Esophagus squamous epithelium (tissue), 4 donors: ENCODE measurements around the gene NSFL1C.

Experiments
- CTCF ChIP-seq, 6 experiments: fragments of 450-650 bp in 4 of 6; fragments of 200-600 bp in 2 of 6; sonication (generic) in 2 of 6; IDR thresholded peaks; one replicate each; pipeline ENCODE4 v1.5.1; 2016 to 2019; ENCODE audit warnings: antibody characterized with exemption in 6 of 6, mild to moderate bottlenecking in 4 of 6, moderate library complexity in 4 of 6
- POLR2A ChIP-seq, 4 donors: fragments of 450-650 bp; IDR thresholded peaks; one replicate each; pipeline ENCODE4 v1.6.1; 2017; ENCODE audit warnings: antibody characterized with exemption in 4 of 4, mild to moderate bottlenecking in 4 of 4, moderate library complexity in 3 of 4

- TF ChIP-seq CTCF (IDR thresholded peaks at IDR 0.05), result no peak
- no peak for TF ChIP-seq POLR2A (IDR thresholded peaks at IDR 0.05)
Measured at GRCh38 chr20:1401451-1401907, 65.2 kb downstream of the NSFL1C start.
